Measurements from ENCODE around the gene USP21.
A peak's percentile ranks its signal among the peaks of the same experiment; 100 is the strongest.

USP21 gene

DNA sequence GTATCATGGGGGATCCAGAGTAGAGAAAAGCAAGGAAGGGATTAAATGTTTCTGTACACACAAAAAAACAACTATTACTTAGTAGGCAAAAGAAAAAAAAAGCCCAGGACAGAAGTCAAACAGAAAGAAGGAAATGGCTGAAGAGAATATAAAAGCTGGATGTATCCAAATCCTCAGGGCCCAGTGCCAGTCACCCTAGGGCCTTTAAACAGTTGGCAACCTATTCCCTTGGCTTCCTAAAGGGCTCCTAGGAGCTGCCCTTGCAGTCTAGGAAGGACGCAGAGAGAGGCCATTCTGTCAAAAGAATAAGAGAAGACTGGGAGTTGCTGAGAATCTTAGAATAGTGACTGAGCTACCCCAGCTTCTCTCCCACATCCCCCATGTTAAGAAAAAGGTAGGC, 13.0 kb downstream of the USP21 start:
- DNase-seq (ENCODE audit: low spot score): no peak

DNA sequence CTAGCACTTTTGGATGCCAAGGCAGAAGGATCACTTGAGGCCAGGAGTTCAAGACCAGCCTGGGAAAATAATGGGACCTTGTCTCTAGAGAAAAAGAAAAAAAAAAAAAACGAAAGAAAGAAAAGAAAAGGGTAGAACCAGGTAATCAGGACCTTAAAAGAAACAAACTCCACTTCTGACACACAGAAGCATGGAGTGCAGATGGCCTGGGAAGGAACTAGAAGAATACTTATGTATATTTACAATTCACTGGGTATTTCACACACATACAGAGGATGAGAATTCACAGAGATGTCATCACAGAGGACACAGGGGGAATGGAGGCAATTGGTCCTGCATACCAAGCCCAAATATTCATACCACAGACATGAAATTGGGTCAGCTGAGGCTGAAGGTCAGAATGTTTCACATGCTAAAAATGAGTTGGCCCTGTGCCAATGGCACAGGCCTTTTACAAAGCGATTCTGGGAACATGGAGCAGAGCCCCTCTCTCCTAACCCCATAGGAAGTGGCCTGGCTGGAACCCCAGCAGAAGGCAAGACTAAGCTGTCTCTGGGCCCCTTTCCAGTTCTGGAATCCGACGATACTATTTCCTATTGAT, 13.6 kb downstream of the USP21 start:
- no peak for DNase-seq (ENCODE audit: low spot score)

DNA sequence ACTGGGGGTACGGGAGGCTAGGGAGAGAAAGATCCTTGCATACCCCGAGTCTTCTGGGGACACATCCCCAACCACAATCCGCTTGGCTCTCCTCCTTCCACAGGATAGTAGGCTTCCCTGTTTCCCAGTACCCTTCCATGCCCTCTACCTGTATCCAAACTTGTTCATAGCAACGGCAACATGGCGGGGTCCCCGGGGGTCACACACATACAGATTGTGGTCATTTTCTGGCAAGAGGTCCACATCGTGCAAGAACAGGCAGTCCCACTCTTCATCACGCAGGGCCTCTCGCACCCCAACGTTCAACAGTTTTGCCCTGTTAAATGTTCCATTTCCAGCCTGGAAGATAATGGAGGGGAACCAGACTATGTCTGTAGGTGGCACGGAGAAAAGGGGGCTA, 14.4 kb downstream of the USP21 start:
- no peak for DNase-seq (ENCODE audit: low spot score)

DNA sequence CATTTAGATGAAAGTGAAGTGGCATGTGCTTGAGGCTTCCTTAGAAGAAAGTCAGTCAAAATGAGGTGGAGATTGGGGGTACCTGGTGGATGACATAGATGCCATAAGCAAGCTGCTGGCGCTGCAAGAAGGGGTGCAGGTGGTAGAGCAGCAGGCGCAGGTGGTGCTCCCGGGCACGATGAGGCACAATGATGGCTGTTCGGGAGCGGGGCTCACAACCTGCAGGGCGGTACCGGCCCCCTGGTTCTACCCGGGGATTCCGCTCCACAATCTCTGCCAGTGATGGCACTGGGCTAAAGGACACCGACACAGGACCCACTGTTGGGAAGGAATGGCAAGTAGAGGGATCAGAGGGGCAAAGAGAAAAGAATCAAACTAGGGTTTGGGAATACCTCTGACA, 15.6 kb downstream of the USP21 start:
- no peak for DNase-seq (ENCODE audit: low spot score)

DNA sequence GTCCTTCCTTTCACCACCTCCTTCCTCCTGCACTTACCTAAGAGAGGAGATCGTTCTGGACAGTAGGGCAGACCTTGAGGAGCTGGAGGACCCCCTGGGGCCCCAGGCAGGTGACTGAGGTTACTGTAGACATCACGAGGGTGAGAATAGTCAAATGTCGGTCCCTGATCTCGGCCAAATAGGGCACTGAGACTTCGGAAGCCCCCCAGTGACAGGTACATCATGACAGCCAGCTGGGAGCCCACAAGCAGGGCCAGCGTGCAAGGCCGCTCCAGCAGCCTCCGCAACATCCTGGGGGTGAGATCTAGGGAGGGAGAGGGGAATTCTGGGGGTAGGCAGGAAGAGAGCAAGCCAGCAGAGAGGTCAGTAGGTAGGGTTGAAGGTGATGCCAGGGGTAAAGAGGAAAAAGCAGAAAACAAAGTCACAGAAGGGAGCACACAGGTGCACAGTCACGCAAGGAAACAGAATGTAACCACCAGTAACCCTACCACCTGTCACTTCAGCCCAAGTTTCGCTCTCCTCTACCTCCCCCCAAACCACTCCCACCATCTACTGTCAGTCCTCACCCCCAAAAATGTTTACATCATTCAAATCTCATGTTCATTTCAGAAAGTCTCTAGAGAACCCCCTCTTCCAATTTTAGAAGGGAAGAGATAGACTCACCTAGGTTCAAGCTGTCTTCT, 16.6 kb downstream of the USP21 start:
- no peak for DNase-seq (ENCODE audit: low spot score)

DNA sequence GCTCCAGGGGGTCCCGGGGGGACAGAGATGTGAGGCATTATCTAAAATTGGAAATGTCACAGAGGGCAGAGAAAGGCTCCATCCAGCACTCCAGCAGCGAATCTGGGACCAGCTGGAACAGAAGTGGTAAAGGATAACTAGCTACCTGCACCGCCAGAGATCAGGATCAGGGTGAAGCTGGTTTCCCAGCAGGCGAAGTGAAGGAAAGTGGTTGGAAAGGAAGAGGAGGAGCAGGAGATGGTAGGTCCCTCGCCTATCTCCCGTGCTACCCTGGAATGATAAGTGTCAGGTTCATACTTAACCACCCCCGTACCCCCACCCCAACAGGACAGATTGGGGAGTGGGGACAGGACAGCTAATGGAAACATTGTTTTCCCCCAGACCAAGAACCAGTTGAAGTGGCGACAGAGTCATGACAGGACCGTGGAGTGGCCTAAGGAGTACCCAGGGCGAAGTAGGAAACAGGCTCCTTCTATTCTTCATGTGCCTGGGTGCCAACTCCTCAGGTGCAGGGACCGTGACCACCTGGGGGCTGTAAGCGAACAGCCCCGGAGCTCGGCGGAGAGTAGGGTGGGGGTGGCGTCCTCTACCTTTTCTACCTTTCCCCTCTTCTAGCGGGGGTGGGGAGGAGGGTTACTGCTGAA, 17.3 kb downstream of the USP21 start:
- no peak for DNase-seq (ENCODE audit: low spot score)

DNA sequence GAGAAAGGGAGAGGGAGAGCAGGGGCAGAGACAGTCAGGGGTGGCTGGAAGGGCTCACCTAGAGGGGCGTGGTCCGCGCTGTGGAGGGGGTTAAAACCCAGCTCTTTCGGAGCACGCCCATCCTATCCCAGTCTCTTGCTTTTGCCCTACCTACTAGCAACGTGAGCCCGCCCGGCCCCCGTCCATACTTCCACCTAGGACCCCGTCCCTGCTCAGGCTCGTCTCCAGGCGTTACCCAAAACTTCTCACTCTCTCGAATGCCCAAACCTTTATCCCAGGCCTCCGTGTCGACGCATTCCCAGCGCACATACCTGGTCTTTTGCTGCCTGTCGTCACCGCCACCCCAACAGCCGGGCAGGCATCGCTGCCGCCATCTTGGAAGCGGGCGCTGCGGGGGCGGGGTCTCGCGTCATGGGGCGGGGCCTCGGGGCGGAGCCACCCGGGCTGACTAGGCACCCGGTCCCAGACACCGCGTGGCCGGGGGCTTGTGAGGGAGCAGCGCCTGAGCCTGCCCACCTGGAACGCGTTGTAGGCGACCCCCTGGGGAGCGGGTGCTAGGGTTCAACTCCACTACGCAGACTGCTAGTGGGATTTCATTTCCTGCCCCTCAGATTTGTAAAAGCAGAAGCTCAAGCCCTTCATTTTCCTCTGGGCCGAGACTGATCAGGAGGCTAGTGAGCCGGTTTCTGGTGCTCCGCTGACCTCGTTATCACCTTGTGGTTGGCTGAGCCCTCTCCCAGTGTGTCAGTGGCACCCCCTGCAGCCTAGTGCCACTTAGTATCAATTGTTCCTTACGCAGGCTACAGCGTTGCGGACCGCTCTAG, 18.0 kb downstream of the USP21 start, which contains the start of gene B4GALT3:
TSS of gene B4GALT3 (minus strand) at position 396 of the 824 bp plus-strand sequence. CDS start 1,447 bp downstream, outside the sequence.
- peak; percentile 98 for DNase-seq (ENCODE audit: low spot score)

DNA sequence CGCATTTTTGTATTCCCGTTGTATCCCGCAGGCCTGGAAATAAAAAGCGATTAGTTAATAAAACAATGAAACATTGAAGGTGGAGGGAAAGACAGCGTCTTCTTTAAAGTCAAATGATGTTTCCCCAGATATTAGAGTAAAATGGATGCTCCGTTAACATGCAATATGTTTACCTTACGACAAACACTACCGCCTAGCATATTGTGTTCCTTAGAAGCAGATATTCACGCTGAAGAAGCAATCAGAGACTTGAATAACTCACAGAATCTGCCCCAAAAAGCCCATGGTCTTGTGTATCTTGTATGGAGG, 18.6 kb downstream of the USP21 start:
- no peak for DNase-seq (ENCODE audit: low spot score)

DNA sequence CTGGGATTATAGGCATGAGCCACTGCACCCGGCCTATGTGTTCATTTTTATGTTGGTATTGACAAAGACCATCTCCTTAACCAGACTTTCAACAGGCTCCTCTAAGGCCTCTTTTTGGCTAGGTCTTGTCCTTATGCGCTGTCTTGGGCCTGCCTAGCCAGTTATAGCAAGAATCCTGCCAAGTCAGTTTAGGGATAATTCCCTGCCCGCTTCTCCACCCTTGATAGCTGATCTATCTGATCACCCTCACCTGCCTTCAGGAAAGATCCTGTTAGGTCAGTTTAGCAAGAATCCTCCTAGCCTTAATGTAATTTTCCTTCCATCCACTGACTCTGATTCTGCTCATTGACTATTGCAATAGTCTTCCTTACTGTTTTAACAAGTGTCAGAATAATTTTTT, 20.4 kb downstream of the USP21 start:
- DNase-seq (ENCODE audit: low spot score): no peak

DNA sequence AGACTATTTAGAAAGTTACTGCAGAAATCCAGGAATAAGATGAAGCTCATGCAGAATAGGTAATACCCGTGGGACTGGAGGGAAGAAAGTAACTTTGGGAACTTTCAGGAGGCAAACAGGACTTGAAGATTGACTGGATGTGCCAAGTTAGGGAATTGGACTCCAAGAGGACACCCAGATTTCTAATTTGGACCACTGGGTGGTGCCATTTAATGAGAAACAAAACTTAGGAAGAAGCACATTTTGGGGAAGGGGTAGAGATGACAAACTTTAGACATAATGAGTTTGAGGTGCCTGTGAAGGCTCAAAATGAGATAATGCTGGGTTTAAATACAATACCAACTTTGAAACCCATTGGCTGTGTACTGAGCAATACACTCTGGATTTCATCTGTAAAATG, 21.3 kb downstream of the USP21 start:
- no peak for DNase-seq (ENCODE audit: low spot score)

DNA sequence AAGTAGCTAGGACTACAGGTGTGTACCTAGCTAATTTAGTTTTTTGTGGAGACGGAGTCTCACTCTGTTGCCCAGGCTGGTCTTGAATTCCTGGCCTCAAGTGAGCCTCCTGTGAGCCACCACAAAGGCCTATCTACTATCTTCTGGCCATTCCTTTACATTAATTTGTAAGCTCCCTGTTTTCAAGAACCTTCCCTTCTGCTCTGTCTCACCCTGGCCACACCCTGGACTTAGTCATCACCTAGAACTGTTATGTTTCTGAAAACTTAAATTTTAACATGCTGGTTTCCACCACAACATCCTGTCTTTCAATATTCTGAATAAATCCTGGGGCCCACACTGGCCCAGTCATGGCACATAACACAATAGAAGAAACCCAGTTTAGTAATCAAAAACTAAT, 22.9 kb downstream of the USP21 start:
- no peak for DNase-seq (ENCODE audit: low spot score)

DNA sequence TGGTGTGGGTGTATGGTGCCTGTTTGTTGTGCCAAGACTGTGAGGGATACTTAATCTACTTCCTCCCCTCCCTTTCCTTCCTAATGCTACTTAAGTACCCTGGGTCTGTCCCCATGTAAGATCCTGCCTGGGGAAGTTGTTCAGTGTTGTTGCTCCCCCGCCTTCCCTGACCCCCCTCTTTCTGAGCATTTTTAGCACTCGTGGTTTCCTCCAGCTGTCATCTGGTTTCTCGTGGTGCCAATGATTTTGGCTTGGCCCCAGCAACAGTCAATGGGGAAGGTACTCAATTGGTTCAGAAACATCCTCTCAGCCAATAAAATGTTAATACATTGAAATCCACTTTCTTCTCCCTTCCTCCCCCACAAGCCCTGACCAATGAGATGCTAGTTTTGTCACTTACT, 26.0 kb downstream of the USP21 start:
- peak; percentile 50 for DNase-seq (ENCODE audit: low spot score)

DNA sequence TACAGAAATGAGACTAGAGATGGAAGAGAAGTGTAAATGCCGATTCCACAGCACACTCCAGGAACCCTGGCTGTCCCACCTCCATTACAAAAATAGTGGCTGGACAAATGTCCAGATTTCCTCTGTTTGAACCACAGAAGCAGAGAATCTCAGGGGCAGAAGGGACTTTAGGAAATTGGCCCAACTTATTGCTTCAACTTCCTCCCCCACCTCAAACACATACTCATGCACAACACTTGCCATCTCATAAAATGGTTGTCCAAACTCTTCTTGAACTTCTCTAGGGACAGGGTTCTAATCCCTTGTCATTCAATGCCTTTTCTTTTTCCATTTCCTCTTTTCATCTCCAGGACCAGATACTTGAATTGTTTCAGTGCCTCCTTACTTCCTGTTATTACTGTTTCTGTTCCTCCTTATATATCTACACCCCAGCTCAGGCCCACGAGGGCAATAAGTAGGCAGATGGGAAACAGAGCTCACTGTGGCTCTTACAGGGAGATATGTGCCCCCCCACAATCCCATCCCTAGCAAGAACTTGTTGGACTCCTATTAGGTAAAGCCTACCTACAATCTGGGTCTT, 26.5 kb downstream of the USP21 start:
- no peak for DNase-seq (ENCODE audit: low spot score)

DNA sequence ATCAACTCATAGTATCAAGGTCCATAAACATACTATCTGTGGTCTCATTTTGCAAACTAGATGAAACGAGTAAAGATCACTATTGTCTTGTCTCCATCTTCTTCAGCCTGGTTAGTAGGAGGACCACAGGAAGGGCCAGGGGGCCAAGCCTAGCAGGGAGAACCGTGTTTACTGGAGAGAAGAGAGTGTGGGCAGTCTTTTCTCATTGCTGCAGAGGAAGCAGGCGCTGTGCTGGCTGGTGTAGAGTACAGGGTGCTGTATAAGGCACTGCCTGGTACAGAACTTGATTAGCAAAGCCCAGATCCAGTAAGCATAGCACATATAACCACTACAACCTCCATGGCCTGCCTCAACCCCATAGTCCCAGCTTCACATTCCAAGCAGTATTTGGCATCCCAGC, 28.0 kb downstream of the USP21 start:
- no peak for DNase-seq (ENCODE audit: low spot score)

DNA sequence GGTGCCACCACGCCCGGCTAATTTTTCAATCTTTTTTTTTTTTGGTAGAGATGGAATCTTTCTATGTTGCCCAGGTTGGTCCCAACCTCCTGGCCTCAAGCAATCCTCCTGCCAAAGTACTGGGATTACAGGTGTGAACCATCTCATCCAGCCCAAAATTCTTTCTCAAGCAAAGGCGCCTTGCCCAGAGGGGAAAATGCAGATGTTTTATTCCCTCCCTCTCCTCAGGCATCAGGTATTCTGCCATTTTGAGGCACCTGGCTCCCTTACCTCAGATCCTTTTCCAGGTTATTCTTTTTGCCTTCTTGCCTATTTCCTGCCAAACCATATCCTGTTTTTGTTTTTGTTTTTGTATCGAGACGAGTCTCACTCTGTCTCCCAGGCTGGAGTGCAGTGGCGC, 29.1 kb downstream of the USP21 start:
- DNase-seq (ENCODE audit: low spot score): no peak

DNA sequence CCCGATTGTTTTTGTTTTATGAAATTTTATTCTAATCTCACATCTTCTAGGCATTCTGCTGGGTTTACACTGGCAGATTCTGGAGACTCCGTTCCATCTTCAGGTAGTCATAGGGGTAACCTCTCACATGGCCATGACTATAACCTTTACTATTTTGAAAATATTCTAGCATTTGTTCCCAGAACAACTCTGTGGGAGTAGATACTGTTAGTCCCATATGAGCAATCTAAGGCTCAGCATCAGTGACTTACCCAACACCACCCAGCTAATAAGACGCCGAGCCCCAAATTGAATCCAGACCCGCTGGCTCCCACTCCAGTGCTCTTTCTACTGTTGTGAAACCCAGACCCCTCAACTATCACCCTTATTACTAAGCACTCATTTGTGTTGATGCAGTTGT, 29.7 kb downstream of the USP21 start:
- DNase-seq (ENCODE audit: low spot score): no peak

DNA sequence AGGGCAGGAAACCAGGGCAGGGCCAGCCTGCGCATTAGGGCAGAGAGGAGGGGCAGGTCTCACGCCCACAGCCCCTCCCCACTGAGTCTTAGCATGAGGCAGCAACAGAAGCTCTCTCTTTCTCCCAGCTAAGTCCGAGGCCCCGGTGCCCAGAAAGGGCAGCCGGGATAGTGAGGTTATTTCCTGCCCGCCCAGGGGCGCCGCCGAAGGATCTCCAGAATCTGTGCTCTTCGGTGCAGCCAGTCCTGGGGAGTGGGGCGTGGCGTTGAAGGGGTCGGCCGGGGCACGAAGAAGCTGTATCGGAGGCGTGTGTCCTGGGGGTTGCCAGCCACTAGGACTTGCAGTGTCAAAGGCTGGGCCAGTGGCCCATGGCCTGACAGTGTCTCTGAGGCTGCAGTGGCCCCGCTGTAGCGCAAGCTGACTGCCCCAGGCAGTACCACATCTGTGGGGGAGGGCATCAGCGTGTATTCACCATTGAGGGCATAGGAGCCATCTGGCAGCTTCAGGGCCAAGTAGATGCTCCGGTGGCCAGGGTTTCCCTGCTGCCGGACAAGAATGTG, 31.7 kb downstream of the USP21 start:
- DNase-seq (ENCODE audit: low spot score): no peak

DNA sequence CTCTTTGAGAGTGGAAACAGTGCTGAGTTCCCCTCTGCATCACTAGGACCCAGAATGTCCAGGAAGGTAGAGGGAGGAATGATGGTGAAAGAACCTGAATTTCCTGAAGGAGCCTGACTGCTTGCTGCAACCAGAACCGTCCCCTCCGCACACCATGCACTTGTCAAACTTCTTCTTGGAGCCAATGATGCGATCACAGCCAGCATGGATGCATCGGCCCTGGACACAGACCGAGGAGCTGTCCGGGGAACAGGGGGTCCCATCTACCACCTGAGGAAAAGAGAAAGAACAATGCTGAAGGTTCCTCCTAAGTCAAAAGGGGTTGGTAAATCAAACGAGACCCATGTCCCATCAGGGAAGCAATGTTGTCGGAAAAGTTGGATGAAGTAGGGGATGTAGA, 32.7 kb downstream of the USP21 start:
- DNase-seq (ENCODE audit: low spot score): no peak

DNA sequence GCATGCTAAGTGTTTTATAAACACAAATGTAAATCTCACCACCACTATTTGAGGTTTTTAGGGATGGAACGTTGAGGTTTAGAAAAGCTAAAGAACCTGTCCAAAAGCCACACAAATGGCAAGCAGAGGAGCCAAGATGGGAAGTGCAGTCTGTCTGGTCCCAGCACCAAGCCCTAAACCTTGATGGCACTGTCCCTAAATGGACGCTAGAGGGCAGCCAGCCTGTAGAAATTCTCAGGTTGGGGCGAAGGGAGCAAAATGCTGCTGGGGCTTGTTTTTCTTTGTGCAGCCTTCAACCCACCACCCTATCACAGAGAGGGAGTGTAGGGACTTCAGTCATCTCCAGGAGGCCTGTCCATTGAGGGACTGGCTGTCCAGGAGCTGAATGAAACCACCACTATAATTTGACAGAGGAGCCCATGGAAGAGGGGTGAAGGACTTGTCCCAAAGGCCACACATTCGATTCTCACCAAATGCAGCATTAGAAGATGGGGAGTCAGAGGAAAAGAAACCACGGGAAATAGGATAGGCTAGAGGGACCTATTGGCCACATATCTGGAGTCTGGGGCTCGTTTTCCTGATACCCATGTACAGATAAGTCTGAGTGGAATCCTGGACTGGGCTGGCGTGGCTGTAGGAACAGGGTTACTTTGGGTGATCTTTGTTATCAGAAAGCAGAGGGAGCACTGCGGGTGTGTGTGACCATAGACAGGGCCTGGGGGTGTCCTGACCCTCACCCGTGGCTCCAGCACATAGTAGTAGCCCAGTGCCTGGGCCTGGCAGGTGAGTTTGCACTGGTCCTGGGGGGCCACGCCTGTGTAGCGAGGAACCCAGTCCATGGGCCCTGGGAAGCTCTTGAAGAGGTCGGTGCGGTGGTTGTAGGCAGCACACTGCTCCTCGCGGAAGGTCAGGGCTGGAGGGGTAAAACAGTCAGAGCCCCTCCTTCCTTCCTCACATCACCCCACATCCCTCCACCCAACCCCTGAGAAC, 33.5 kb downstream of the USP21 start:
- peak; percentile 91 for DNase-seq (ENCODE audit: low spot score)

DNA sequence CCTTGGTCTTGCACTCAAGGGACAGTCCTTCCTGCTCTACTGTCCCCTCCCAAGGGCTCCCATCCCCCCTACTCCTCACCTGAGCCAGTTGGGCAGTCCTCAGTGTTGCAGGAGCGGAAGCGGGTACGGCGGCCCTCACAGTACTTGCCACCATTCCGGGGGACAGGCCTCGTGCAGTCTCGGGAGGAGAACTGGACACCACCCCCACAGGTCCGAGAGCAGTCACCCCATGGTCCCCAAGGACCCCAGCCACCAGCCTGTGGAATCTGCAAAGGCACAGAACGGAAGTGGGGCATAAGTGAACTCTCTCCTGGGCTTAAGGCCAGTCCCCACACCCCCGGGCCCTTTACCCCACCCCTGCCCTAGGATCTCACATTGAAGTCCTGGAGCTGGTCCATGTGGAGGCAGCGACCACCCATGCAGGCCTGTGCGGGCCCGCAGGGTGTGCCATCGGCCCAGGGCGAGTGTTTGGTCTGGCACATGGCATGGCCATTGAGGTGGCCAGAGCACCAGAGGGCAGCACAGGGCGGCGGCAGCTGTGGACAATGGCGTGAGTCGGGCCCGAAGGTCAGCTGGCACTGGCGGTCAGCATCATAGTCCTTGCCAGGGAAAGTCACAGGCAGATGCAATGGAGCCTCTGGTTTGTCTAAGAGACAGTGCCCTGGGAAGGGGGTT, 34.4 kb downstream of the USP21 start:
- no peak for DNase-seq (ENCODE audit: low spot score)
